Left lung (tissue), 10 donors: ENCODE measurements around the gene PSMD1. TPM values are rescaled to one million over a fixed set of nuclear protein-coding genes. Genes with fewer than 3 reads are reported as not detected.

ENCODE experiments used
- ATAC-seq: fragments of 200-7000 bp; cut with Tn5 transposase; one replicate; pipeline ENCODE4 v1.9.1; 2020; ENCODE audit warnings: moderate library complexity
- DNase-seq, 4 donors: peaks; one replicate each; pipeline ENCODE4 v3.0.0-alpha.2; 2013 to 2020
- H3K27ac ChIP-seq, 2 donors: fragments of 200-600 bp; sonication (generic) in 1 of 2; one replicate each; pipeline versions ENCODE4 v1.5.0 to v1.8.0; 2020 to 2021
- H3K27me3 ChIP-seq, 2 donors: fragments of 200-600 bp; sonication (generic) in 1 of 2; one replicate each; pipeline versions ENCODE4 v1.5.0 to v1.8.0; 2020 to 2021
- H3K36me3 ChIP-seq, 2 donors: fragments of 200-600 bp; sonication (generic) in 1 of 2; one replicate each; pipeline versions ENCODE4 v1.5.0 to v1.8.0; 2020 to 2021
- H3K4me1 ChIP-seq, 2 donors: fragments of 200-600 bp; one replicate each; pipeline ENCODE4 v1.8.0; 2021
- H3K4me3 ChIP-seq, 2 donors: fragments of 200-600 bp; sonication (generic) in 1 of 2; one replicate each; pipeline versions ENCODE4 v1.5.0 to v1.8.0; 2020 to 2021; ENCODE audit warnings: mild to moderate bottlenecking in 1 of 2
- H3K9me3 ChIP-seq, 2 donors: fragments of 200-600 bp; sonication (generic) in 1 of 2; one replicate each; pipeline versions ENCODE4 v1.5.0 to v1.8.0; 2020 to 2021
- CTCF ChIP-seq, 2 donors: fragments of 200-600 bp; sonication (generic) in 1 of 2; IDR thresholded peaks; one replicate each; pipeline versions ENCODE4 v1.5.0 to v1.8.0; 2021; ENCODE audit warnings: antibody characterized with exemption in 2 of 2
- intact Hi-C, 2 donors: fragments of 100-400 bp; cut with DNase I; formaldehyde crosslinking; loops; one replicate each; pipeline versions ENCODE4 v1.11.2 to v1.14.2; 2022
- polyA plus RNA-seq, 6 donors: library from polyadenylated mRNA; unstranded; fragments of 120-200 nt; gene quantifications; one replicate each; pipeline ENCODE4 v1.2.1, GENCODE V29; 2013; ENCODE audit not compliant: insufficient read length in 6 of 6
- total RNA-seq, 2 donors: library from RNA; stranded (reverse); fragmentation: NEBNext Ultra II Directional; extraction: Animal tissue kit (Norgen Biotek cat#: 25700); gene quantifications; one replicate each; pipeline ENCODE4 v1.2.1, GENCODE V29; 2021
- donor health status: DM: no; HTN: yes; CAD: no.
- donor health status: DM: no; HTN: no; CAD: no.

PSMD1 gene
- total and polyA plus RNA-seq, 8 donors = 62.9 to 118 (median 75.9) TPM

GRCh38 chr2:231057590-231057989, 923 bp downstream of the PSMD1 start:
- H3K27ac ChIP-seq = peak overlapping the region in 1 of 2 donors; percentile 97
- no peak for ATAC-seq
- H3K27me3 ChIP-seq = peaks cover 0 to under 1% of the 10 kb centered on the region in 2 donors

GRCh38 chr2:231058761-231059550, 2.3 kb downstream of the PSMD1 start:
- Histone ChIP-seq H3K4me3 (peak overlapping the region in 1 of 2 donors; percentile 100), H3K9me3 (no peaks in the 10 kb centered on the region), H3K27ac (no peak overlapping the region), H3K4me1 (peaks cover 8 to 34% of the 10 kb centered on the region in 2 donors), H3K27me3 (no peaks in the 10 kb centered on the region), H3K36me3 (peaks cover 0 to 28% of the 10 kb centered on the region in 2 donors)
- no peak for TF ChIP-seq CTCF (IDR thresholded peaks at IDR 0.05)
- no peak for DNase-seq
- ATAC-seq = no peak
- intact Hi-C loops = no loop called here

More at GRCh38 chr2:231057590-231057989, 923 bp downstream of the PSMD1 start:
- H3K4me3 ChIP-seq = peak overlapping the region; percentile 93 to 100
- H3K36me3 ChIP-seq = peaks cover 0 to 14% of the 10 kb centered on the region in 2 donors
- intact Hi-C loops = no loop called here
- TF ChIP-seq CTCF (IDR thresholded peaks at IDR 0.05) = no peak
- H3K9me3 ChIP-seq = no peaks in the 10 kb centered on the region
- DNase-seq = no peak
- H3K4me1 ChIP-seq = peaks cover 8 to 41% of the 10 kb centered on the region in 2 donors

- intact Hi-C loops = no loop called here
- Histone ChIP-seq H3K4me3 (no peak overlapping the region), H3K4me1 (peaks cover 8 to 34% of the 10 kb centered on the region in 2 donors), H3K27ac (no peak overlapping the region), H3K9me3 (no peaks in the 10 kb centered on the region), H3K36me3 (peaks cover 0 to 36% of the 10 kb centered on the region in 2 donors), H3K27me3 (no peaks in the 10 kb centered on the region)
- ATAC-seq = no peak
- TF ChIP-seq CTCF (IDR thresholded peaks at IDR 0.05) = no peak
- DNase-seq = no peak
Measured at GRCh38 chr2:231059756-231060155, 3.1 kb downstream of the PSMD1 start.

GRCh38 chr2:231062776-231063175, 6.1 kb downstream of the PSMD1 start:
- H3K27ac ChIP-seq = no peak overlapping the region
- H3K4me3 ChIP-seq = no peak overlapping the region
- H3K4me1 ChIP-seq = peaks cover 5 to 34% of the 10 kb centered on the region in 2 donors
- DNase-seq = no peak
- H3K9me3 ChIP-seq = no peaks in the 10 kb centered on the region
- peaks cover 0 to 65% of the 10 kb centered on the region in 2 donors for H3K36me3 ChIP-seq
- ATAC-seq = no peak
- intact Hi-C loops = no loop called here
- TF ChIP-seq CTCF (IDR thresholded peaks at IDR 0.05) = no peak
- H3K27me3 ChIP-seq = no peaks in the 10 kb centered on the region

- Histone ChIP-seq H3K27me3 (no peaks in the 10 kb centered on the region), H3K4me3 (no peak overlapping the region), H3K36me3 (peaks cover 0 to 70% of the 10 kb centered on the region in 2 donors), H3K4me1 (peaks cover 0 to 30% of the 10 kb centered on the region in 2 donors), H3K9me3 (no peaks in the 10 kb centered on the region), H3K27ac (no peak overlapping the region)
- ATAC-seq (no peak), DNase-seq (no peak)
- TF ChIP-seq CTCF (IDR thresholded peaks at IDR 0.05) = no peak
- intact Hi-C loops = no loop called here
Measured at GRCh38 chr2:231063347-231063746, 6.7 kb downstream of the PSMD1 start.
